ENCODE data around the gene CDK6.

Gene CDK6

DNA sequence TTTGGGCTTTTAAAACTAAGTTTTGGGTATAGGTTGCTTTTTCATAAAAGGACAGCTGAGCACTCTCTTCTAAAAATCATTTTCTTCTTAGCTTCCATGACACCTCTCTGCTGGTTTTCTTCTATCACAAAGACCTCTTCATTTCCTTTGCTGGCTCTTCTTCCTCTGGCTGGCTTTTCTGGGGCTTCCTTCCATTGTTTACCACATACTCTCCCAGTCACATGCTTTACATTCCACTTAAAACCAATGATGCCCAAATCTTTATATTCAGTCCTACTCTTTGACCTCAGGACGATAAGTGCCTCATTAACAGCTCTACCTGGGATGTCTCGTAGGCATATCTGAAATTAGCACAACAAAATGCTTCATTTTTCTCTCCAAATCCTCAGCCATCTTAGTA lies 273.0 kb downstream of the CDK6 start:
- Histone ChIP-seq H3K4me2 (ENCODE audit: low read length) (no peak overlapping the region), H3F3A (ENCODE audit: insufficient read depth, low read length) (no peaks in the 10 kb centered on the region), H3K27me3 (ENCODE audit: insufficient read depth, low read length) (no peaks in the 10 kb centered on the region), H4K20me1 (ENCODE audit: insufficient read depth, low read length) (no peaks in the 10 kb centered on the region), H3K36me3 (ENCODE audit: insufficient read depth, low read length) (peaks cover 77% of the 10 kb centered on the region), H3K27ac (ENCODE audit: low read depth, low read length, poor library complexity, severe bottlenecking) (no peak overlapping the region), H3K9me2 (ENCODE audit: low read depth, low read length) (no peaks in the 10 kb centered on the region), H3K9ac (ENCODE audit: low read length) (no peak overlapping the region), H3K4me3 (ENCODE audit: low read depth, low read length, poor library complexity, severe bottlenecking) (no peak overlapping the region), H2AFZ (ENCODE audit: low read length) (no peak overlapping the region), H3K9me3 (ENCODE audit: low read length) (no peaks in the 10 kb centered on the region), H3K79me2 (ENCODE audit: insufficient read depth, low read length) (no peaks in the 10 kb centered on the region), H3K4me1 (ENCODE audit: insufficient read depth, low read length, severe bottlenecking) (no peaks in the 10 kb centered on the region)
- no peak for TF ChIP-seq EZH2 (IDR thresholded peaks at IDR 0.05; ENCODE audit: borderline replicate concordance, low read length)
- TF ChIP-seq, protein P1, sequence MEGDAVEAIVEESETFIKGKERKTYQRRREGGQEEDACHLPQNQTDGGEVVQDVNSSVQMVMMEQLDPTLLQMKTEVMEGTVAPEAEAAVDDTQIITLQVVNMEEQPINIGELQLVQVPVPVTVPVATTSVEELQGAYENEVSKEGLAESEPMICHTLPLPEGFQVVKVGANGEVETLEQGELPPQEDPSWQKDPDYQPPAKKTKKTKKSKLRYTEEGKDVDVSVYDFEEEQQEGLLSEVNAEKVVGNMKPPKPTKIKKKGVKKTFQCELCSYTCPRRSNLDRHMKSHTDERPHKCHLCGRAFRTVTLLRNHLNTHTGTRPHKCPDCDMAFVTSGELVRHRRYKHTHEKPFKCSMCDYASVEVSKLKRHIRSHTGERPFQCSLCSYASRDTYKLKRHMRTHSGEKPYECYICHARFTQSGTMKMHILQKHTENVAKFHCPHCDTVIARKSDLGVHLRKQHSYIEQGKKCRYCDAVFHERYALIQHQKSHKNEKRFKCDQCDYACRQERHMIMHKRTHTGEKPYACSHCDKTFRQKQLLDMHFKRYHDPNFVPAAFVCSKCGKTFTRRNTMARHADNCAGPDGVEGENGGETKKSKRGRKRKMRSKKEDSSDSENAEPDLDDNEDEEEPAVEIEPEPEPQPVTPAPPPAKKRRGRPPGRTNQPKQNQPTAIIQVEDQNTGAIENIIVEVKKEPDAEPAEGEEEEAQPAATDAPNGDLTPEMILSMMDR (IDR thresholded peaks at IDR 0.05; ENCODE audit: low read length), result no peak

GRCh38 chr7:92560602-92561001 lies 275.8 kb downstream of the CDK6 start:
- Histone ChIP-seq H4K20me1 (ENCODE audit: insufficient read depth, low read length) (no peaks in the 10 kb centered on the region), H3K9me2 (ENCODE audit: low read depth, low read length) (no peaks in the 10 kb centered on the region), H3K27me3 (ENCODE audit: insufficient read depth, low read length) (no peaks in the 10 kb centered on the region), H3K9me3 (ENCODE audit: low read length) (no peaks in the 10 kb centered on the region), H3F3A (ENCODE audit: insufficient read depth, low read length) (no peaks in the 10 kb centered on the region), H3K36me3 (ENCODE audit: insufficient read depth, low read length) (peaks cover 54% of the 10 kb centered on the region), H3K9ac (ENCODE audit: low read length) (no peak overlapping the region), H2AFZ (ENCODE audit: low read length) (no peak overlapping the region), H3K79me2 (ENCODE audit: insufficient read depth, low read length) (no peaks in the 10 kb centered on the region), H3K4me3 (ENCODE audit: low read depth, low read length, poor library complexity, severe bottlenecking) (no peak overlapping the region), H3K4me1 (ENCODE audit: insufficient read depth, low read length, severe bottlenecking) (no peaks in the 10 kb centered on the region), H3K27ac (ENCODE audit: low read depth, low read length, poor library complexity, severe bottlenecking) (no peak overlapping the region), H3K4me2 (ENCODE audit: low read length) (no peak overlapping the region)
- TF ChIP-seq, protein P1 (IDR thresholded peaks at IDR 0.05; ENCODE audit: low read length), result no peak
- TF ChIP-seq EZH2 (IDR thresholded peaks at IDR 0.05; ENCODE audit: borderline replicate concordance, low read length), result no peak

DNA sequence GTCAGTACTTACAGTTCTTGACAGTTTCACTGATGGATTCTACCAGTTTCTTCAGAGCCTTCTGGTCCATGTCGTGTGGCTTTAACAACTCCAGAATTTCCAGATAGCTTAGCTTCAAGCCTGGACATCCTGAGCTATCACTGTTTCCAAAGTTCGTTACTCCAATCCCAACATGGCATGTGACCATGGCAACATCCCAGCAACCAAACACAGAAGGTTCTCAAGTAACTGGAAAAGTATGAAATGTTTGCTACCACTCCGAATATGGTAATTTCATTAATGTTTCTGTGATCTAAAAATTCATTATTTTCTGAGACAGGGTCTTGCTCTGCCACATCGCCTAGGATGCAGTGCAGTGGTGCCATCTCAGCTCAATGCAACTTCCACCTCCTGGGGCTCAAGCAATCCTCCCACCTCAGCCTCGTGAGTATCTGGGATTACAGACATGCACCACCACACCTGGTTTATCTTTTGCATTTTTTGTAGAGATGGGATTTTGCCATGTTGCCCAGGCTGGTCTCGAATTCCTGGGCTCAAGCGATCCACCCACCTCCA lies 278.5 kb downstream of the CDK6 start:
- Histone ChIP-seq H3K27ac (ENCODE audit: low read depth, low read length, poor library complexity, severe bottlenecking) (no peak overlapping the region), H4K20me1 (ENCODE audit: insufficient read depth, low read length) (no peaks in the 10 kb centered on the region), H3K9ac (ENCODE audit: low read length) (no peak overlapping the region), H3K9me3 (ENCODE audit: low read length) (no peaks in the 10 kb centered on the region), H3K36me3 (ENCODE audit: insufficient read depth, low read length) (peaks cover 31% of the 10 kb centered on the region), H3K4me2 (ENCODE audit: low read length) (no peak overlapping the region), H3F3A (ENCODE audit: insufficient read depth, low read length) (no peaks in the 10 kb centered on the region), H3K27me3 (ENCODE audit: insufficient read depth, low read length) (no peaks in the 10 kb centered on the region), H3K9me2 (ENCODE audit: low read depth, low read length) (no peaks in the 10 kb centered on the region), H3K4me3 (ENCODE audit: low read depth, low read length, poor library complexity, severe bottlenecking) (no peak overlapping the region), H3K79me2 (ENCODE audit: insufficient read depth, low read length) (no peaks in the 10 kb centered on the region), H3K4me1 (ENCODE audit: insufficient read depth, low read length, severe bottlenecking) (no peaks in the 10 kb centered on the region), H2AFZ (ENCODE audit: low read length) (no peak overlapping the region)
- TF ChIP-seq, protein P1 (IDR thresholded peaks at IDR 0.05; ENCODE audit: low read length), result no peak
- no peak for TF ChIP-seq EZH2 (IDR thresholded peaks at IDR 0.05; ENCODE audit: borderline replicate concordance, low read length)

Data from OCI-LY1 (cell line).